Fibroblast of skin of scalp (primary cell): ENCODE results near the gene PLA2G2F.

Experiments
- DNase-seq: peaks from one replicate; pipeline ENCODE4 v3.0.0-alpha.2; 2013

The PLA2G2F gene

DNA sequence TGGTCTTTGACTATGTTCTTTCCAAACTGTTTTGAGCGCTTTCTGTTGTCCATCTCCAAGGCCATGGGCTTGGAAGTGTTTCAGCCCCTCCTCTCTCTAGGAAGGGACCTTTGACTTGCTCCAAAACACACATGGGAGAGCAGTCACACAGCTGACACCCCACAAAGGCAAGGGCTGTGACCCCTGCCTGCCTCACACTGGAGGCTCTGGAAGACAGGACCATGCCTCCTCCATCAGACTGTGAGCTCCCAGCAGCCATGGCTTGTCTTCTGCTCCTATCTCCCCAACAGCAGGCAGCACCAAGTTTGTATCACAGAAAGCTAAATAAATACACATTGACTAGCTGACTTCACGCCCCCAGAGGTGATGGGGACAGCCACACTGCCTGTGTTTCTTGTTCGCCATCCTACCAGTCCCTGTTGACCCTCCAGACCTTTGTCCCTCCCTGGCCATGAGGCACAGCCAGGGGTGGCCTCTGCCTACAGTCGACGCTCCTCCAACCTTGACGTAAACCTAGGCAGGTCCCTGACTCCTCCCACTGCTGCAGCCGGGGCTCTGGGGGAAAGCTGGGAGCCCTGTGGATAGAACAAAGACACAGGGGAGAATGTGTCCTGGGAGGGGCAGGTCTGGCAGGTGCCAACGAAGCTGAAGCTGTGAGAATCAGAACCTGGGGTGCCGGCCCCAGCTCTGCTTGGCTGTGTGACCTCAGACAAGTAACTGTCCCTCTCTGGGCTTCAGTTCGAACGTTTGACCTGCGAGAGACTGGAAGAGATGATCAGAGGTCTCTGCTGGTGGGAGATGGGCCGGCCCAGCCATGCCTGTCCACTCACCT lies 4.8 kb downstream of the PLA2G2F start:
- DNase-seq, result no peak

DNA sequence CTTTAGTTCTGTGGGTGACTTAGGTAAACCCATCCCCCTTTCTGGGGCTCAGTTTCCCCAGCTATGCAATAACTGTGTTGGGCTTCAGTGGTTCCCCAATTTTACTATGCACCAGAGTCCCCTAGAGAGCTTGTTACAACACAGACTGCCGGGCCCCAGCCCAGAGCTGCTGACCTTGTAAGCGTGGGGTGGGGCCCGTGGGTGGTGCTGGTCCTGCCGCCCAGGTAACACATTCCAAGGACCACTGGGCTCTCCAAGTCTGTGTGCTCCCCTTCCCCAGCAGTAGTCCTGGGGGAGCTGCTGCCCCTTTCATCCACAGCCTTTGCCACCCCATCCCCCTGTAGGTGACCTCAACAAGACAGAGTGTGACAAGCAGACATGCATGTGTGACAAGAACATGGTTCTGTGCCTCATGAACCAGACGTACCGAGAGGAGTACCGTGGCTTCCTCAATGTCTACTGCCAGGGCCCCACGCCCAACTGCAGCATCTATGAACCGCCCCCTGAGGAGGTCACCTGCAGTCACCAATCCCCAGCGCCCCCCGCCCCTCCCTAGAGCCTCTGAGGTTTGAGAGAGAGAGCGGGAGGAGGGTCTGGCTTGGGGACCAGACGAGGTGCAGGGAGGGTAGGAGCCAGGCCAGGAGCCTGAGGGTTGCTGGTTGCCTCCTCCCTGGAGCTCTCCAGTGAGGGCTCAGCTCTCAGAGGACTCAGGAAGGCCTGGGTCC lies 8.9 kb downstream of the PLA2G2F start:
- no peak for DNase-seq

DNA sequence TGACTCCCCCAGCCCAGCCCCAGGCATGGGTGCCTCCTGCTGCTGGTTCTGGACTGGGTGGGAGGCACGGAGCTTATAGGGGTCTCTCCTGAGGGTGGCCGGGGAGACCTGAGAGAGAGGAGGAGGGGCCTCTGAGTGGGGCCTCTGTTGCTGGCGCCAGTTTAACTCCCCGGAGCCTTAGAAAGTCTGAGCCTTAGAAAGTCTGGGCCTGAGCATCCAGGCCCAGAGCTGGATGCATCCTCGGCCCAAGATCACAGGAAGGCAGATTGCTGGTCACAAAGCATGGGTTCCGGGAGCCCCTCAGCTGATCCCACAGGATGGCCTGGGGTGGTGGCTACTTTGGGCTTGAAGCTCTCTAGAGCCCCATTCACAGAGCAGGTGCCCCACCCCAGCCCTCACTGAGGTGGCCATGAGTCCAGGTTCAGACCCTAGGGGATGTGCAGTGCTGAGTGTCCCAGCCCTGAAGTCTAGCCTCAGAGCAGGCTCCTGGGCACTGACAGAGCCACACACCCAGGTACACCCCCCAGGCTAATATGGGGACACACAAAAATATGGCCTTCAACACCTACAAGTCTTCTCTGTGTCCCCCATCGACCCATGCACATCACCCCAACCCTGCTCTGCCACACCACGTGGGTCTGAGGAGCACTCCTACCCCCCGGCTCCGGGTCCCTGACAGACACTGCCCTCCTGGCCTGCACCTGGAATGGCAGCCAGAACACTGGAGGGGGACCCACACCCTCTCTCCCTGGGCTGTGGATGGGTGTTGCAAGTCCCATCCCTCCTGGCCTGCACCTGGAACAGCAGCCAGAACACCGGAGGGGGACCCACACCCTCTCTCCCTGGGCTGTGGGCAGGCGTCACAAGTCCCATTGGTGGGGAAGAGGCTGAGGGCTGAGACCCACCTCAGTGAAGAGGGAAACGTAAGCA lies 9.7 kb downstream of the PLA2G2F start:
- DNase-seq, result no peak

DNA sequence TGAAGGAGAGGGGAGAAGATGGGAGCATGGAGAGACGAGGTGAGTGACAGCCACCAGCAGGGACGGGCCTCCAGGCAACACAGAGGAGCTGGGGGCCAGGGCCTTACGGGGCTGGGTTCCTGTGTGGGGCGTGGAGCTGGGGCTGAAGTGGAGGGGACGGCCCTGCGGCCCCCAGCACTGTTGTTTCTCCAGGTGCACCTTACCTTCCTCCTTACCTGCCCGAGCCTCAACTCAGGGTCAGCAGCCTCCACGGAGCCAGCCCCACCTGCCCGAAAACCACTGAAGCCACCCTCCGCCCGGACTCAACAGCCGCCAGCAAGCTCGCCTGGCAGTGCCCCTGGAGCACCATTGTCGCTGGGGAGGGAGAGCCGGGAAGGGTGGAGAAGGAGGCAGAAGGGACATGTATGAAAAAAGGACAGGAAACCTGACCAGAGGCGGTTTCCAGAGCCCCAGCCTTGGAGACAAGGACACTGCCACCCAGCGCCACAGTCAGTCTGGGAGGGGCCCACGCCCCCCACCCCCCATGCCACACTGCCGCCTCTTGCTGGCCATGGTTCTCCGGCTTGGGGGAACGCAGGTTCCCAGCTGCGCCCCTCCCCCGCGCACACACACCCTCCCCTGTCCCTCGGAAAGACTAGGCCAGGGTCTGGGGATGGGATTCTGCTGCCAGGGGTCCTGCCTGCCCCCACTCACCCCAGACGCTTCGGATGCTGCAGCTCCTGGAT lies 10.6 kb downstream of the PLA2G2F start:
- no peak for DNase-seq

DNA sequence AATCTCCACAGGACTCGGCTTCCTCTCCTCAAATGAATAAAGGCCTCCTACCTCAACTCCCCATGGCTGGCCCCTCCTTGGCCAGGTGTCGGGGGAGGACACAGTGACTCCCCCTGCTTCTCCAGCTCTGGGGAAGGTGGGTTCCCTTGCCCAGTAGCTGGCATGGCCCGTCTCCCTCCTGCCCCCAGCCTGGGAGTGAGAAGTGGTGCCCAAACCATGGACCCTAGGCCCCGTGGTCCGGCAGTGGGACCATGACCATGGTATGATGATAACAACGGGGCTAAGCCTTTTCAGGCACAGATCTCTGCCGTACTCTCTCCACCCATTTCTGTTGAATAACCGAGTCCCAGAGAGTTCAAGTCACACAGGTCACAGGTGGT lies 11.2 kb downstream of the PLA2G2F start:
- DNase-seq, result no peak

DNA sequence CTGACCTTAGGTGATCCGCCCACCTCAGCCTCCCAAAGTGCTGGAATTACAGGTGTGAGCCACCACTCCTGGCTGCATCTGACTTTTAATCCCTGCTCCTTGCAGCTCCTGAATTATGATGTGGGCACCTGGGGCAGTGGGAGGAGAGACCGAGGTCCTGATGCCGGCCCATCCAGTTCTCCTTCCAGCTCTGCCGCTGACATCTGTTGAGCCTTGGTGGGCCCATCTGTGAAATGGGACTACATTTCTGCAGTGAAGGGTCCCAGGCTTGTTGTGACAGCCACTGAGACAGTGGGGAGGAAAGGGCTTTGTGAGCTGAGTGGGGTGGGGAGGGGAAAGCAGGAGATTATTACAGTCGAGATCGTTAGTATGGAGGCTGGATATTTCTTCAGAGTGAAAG lies 11.8 kb downstream of the PLA2G2F start:
- no peak for DNase-seq

DNA sequence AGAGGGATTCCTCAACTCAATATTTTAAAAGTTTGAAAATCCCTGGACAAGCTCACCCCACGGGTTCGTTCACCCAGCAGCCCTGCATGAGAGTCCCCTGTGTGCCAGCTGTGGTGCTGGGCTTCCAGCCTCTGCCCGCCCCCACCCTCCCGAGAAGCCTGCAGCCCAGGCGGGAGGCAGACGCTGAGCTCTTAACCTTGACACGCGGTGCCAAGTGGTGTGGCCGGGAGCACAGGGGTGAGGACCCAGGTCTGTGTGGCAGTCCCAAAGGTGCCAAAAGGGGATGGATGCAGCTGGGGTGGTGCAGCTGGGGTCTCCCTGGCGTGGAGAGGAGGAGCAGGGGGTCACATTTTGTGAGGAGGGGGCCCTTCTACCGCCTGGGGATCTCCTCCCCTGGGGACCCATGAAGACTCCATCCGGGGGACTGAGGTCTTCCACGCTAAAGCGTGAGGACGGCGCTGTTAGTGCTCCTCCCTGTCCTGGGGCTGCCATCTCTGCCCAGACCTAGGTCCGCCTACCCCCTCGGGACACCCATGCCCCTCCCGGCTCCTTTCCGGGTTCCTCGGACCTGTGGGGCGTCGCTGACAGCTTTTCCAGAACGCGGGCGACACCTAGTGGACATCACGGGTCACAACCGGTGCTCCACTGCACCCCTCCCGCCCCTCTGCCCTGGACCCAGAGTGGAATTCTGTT lies 12.9 kb downstream of the PLA2G2F start:
- DNase-seq, result peak; percentile 84

DNA sequence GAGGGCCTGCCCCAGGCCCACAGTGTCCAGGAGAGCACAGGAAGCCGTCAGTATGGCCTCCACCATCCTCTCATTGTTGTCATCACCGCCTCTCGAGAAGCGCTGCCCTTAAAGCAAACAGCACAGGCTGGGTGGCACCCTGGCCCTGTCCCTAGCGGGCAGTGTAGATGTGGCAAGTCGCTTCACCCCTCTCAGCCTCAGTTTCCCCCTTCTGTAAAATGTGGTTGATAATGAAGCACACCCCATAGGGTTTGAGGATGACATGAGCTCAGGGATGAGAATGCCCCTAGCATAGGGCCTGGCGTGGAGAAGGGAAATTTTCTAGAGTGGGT lies 13.4 kb downstream of the PLA2G2F start:
- DNase-seq, result no peak

DNA sequence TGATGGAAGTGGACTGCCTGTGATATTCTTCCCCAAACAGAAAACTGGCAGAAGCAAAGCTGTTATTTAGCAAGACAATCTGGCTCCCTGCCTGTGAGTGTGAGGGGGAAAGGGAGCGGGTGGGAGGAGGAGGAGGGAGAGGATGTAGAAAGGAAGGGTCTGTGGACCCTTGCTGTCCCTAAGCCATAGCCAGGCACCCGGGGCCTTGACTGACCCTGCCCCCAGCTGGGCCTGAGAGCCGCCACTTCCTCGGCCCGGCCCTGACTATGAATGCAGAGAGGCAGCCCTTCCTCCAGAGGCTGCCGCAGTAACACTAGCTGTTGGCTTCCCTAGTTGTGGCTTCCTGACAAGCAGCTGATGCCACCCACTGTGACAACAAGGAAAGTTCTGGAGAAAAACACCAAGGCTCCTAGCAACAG lies 13.9 kb downstream of the PLA2G2F start:
- DNase-seq, result peak; percentile 68

DNA sequence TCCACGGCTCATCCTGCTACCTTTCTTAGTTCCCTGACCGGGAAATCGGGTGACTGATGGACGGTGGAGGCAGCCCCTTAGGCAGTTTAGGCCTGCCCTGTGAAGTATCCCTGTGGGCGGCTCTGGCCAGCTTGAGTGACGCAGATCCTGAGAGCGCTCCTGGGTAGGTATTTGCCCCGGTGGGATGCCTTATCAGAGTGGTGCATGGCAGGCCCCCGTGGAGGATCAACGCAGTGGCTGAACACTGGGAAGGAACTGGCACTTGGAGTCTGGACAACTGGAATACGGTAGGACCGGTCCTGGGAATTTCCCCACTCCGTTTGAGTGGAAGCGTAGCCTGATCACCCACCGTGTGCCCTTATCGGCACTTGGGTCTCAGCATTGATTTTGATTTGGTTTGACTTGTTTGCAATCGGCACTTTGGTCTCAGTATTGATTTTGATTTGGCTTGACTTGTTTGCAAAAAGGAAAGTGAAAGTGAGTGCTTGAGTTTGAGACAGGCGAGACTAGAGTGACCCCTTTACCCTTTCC lies 15.2 kb downstream of the PLA2G2F start:
- no peak for DNase-seq

DNA sequence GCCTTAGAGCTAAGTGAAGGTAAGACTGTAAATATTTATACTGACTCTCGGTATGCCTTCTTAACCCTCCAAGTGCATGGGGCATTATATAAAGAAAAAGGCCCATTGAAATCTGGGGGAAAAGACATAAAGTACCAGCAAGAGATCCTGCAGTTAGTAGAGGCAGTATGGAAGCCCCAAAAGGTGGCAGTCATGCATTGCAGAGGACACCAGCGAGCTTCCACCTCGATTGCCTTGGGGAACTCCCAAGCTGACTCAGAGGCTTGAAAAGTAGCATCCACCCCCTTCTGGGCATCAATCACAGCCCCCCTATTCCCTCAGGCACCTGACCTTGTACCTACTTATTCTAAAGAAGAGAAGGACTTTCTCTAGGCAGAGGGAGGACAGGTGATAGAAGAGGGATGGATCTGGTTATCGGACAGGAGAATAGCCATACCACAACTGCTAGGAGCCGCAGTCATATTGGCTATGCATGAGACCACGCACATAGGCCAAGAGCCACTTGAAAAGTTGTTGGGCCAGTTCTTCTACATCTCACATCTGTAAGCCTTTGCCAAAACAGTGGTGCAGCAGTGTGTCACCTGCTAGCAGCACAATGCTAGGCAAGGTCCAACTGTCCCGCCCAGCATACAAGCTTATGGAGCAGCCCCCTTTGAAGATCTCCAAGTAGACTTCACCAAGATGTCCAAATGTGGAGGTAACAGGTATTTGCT lies 19.4 kb downstream of the PLA2G2F start:
- no peak for DNase-seq

DNA sequence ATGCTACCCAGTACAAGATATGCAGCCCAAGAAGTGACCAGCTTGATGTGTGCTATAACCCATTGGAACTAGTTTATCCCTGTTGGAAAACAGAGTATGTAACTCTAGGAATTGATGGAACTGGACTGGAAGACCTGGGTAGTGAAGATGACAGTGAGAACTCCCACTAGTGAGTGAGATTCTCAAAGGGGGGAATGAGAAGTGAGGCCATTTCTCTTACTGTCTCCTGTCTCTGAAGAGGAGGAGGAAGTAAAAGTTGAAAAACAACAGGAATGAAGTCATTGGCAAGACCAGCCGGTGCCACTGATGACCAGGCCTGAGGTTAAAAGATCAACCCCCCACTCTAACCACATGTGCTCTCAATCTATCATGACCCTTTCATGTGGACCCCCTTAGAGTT lies 20.9 kb downstream of the PLA2G2F start:
- DNase-seq, result no peak

DNA sequence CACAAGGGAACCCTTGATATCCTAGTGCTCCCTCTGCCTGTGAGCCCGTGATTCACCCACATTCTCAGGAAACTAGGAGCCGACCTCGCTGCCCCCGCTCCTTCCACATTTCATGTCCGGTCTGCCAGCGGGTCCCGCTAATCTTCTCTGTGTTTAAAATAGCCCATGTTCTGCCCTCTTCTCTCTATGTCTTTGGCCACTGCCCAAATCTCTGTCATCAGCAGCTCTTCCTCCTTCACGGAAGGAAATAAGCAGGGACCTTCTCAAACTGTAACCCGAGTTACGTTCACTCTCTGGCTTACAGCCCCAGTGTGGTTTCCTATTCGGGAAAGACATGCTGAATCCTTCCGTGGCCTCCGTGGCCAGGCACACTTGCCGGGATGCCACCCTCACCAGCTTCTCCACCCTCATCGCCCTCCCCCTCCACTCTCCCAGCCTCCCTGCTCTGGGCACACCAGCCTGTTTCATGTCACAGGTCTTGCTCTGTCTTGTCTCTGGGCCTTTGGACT lies 25.6 kb downstream of the PLA2G2F start:
- DNase-seq, result no peak

DNA sequence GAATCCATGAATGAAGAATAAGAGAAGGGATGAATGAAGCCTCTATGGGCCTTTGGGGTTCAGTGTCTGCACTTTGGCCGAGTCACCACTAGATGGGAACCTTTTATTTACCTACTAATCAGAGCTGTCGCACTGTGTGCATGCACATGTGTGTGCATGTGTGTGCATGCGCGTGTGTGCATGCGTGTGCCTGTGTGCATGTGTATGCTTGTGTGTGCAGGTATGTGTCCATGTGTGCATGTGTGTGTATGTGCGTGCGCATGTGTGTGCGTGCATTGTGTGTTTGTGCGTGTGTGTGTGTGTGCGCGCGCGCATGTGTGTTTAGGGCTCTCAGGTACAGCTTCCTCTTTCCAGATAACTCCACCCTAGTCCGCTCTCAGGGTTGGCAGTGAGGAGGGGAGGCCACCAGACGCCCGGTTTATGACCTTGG lies 26.4 kb downstream of the PLA2G2F start:
- DNase-seq, result no peak

DNA sequence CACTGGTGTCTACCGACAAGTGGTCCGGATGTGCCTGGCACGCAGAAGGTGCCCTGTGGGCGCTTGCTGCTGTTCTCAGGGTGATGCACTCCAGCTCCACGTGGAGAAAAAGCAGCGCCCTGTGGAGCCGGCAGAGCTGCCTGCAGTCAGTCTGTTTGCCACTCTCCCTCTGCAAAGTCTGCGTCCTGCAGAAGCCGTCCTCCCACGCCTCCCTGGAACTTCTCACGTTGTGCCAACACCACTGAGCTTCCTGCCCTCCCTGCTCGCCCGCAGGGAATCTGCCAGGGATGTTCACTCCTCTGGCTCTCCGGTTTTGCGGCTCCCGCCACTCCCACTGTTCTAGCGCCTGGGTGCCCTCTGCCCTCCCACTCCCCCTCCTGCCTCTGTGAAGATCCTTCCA lies 26.9 kb downstream of the PLA2G2F start:
- DNase-seq, result no peak

DNA sequence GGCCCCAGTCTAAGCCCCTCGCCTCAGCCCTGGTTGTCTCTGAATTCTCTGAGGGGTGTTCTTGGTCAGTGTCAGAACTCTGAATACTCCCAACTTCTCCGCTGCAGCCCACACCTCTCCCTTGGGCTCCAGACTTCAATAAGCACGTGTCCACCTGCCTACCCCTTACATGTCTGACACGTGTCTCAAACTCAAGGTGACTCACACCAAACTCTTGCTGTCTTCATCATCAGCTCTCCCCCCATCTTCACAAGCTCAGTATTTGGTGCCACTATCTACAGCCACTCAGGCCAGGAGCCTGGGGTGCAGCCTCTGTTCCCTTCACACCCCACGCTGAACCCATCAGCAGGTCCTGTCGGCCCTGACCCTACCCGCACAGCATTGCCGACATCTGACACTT lies 28.0 kb downstream of the PLA2G2F start:
- DNase-seq, result no peak

DNA sequence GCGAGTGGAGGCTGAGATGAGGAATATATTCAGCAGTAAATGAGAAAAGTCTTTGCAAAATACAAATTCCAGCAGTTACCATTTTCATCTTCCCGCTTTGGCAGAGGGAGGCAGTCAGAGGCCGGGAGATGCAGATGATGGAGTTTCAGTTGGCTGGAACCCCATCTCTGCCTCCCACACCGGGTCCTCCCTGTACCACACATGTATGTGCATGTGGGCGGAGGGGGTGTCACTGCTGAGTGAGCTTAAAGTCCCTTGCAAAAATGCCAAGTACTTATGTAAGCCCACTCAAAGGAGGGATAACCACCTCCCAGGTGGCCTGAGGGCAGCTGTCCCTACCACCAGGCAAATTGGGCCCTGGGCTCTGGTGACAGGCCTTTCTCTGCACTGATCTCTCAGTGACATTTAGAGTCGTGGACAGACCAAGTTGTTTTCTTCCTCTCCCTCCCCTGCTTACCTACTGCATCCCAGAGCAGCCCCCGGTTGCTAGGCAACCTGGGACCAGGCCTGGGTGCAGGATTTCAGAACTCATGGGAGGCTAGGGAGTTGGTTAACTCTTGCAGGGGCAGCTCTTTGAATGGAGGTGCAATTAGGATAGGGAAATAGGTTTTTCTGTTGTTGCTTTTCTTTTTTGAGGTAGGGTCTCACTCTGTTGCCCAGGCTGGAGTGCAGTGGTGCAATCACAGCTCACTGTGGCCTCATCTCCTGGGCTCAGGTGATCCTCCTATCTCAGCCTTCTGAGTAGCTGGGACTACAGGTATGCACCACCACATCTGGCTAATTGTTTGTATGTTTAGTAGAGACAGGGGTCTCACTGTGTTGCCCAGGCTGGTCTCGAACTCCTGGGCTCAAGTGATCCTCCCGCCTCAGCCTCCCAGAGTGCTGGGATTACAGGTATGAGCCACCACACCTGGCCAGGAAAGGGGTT lies 29.7 kb downstream of the PLA2G2F start:
- no peak for DNase-seq

DNA sequence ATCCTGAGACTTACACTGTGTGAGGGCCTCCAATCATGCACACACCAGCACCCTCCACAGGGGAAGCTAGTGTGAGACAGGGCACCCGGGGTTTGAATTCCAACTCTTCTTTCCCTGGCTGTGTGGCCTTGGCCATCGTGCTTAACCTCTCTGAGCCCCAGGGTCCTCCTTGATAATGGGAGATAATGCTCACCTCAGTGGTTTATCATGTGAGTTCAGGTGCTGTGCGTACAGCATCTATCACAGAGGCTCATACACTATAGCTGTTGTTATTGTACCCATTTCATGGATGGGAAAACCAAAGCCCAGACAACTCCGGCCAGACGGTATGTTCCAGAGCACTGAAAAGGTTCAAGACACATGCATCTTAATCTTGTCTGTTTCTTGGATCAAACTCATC lies 30.8 kb downstream of the PLA2G2F start:
- no peak for DNase-seq

DNA sequence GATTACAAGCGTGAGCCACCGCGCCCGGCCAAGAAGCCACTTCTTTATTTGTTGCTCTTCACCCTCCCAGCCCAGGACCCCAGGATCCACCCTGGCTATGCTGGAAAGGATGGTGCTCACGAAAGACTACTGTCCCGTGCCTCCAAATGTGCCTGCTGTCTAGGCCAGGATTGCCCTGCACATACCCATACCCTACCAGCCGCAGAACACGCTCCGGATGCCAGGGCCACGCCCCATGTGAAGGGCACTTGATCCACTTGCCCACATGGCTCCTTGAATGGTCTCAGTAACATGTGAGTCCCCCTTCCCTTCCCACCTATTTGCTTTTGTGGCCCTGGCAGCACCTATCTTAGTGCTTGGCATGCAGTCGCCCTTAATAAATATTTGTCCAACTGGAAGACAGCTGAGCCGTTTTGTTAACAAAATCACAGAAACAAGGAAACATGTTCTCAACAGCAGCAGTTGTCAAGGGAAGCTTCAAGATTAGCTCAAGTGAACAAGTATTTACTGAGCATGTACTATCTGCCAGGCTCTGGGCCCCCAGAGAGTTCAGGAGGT lies 33.0 kb downstream of the PLA2G2F start:
- DNase-seq, result no peak
